Liver (tissue), 3 donors: ENCODE results near the gene SP4.

Source experiments
- GABPA ChIP-seq, 2 donors: IDR thresholded peaks in 1 of 2; conservative IDR thresholded peaks in 1 of 2; 2 replicates each; pipeline ENCODE4 v1.6.1; 2016; ENCODE audit warnings: antibody characterized with exemption in 2 of 2, mild to moderate bottlenecking in 1 of 2, moderate library complexity in 1 of 2
- RAD21 ChIP-seq, 2 donors: IDR thresholded peaks; 2 replicates each; pipeline ENCODE4 v1.6.1; 2016; ENCODE audit warnings: antibody characterized with exemption in 2 of 2, mild to moderate bottlenecking in 2 of 2
- TAF1 ChIP-seq: conservative IDR thresholded peaks from 2 replicates; pipeline ENCODE4 v1.6.1; 2016; ENCODE audit warnings: antibody characterized with exemption, mild to moderate bottlenecking
- YY1 ChIP-seq: IDR thresholded peaks from 2 replicates; pipeline ENCODE4 v1.6.1; 2016; ENCODE audit warnings: antibody characterized with exemption, mild to moderate bottlenecking
- TF ChIP-seq, protein P1 (sequence below): fragments of 150-350 bp; IDR thresholded peaks from 2 replicates; pipeline ENCODE4 v1.5.1; 2017; ENCODE audit warnings: improper control_type of control experiment, low read depth, low read length; ENCODE audit not compliant: missing input control
- TF ChIP-seq, protein P2 (sequence below): IDR thresholded peaks from 2 replicates; pipeline ENCODE4 v1.6.1; 2016; ENCODE audit warnings: antibody characterized with exemption
- TF ChIP-seq, protein P3 (sequence below): IDR thresholded peaks from 2 replicates; pipeline ENCODE4 v1.6.1; 2016; ENCODE audit warnings: antibody characterized with exemption
- donor health status: healthy.
- donor health status: healthy.

DNA sequence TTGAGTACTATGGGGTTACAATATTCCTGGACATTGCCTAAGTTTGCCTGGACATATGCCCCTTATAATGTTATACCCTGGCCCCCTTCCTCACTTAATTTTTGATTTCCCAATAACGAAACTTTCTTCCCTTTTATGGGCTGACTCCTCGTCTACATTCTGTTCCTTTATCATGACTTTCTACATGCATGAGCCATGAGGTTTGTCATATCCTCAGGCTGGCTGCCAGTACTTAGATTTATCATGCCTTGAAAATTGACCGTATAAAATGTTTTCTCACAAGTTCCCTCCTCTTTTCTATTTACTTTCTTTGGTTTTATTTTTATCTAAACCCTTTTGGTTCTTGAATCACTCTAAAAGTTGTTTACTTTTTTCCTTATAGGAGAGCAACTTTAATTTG lies 119.6 kb downstream of the SP4 start:
- TF ChIP-seq GABPA (IDR thresholded peaks at IDR 0.05 in 1 of 2, conservative IDR thresholded peaks at IDR 0.05 in 1 of 2) (no peak), RAD21 (IDR thresholded peaks at IDR 0.05) (no peak), TAF1 (no peak), YY1 (no peak)
- TF ChIP-seq, protein P1, sequence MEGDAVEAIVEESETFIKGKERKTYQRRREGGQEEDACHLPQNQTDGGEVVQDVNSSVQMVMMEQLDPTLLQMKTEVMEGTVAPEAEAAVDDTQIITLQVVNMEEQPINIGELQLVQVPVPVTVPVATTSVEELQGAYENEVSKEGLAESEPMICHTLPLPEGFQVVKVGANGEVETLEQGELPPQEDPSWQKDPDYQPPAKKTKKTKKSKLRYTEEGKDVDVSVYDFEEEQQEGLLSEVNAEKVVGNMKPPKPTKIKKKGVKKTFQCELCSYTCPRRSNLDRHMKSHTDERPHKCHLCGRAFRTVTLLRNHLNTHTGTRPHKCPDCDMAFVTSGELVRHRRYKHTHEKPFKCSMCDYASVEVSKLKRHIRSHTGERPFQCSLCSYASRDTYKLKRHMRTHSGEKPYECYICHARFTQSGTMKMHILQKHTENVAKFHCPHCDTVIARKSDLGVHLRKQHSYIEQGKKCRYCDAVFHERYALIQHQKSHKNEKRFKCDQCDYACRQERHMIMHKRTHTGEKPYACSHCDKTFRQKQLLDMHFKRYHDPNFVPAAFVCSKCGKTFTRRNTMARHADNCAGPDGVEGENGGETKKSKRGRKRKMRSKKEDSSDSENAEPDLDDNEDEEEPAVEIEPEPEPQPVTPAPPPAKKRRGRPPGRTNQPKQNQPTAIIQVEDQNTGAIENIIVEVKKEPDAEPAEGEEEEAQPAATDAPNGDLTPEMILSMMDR: no peak
- TF ChIP-seq, protein P2, sequence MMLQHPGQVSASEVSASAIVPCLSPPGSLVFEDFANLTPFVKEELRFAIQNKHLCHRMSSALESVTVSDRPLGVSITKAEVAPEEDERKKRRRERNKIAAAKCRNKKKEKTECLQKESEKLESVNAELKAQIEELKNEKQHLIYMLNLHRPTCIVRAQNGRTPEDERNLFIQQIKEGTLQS: no peak
- TF ChIP-seq, protein P3, sequence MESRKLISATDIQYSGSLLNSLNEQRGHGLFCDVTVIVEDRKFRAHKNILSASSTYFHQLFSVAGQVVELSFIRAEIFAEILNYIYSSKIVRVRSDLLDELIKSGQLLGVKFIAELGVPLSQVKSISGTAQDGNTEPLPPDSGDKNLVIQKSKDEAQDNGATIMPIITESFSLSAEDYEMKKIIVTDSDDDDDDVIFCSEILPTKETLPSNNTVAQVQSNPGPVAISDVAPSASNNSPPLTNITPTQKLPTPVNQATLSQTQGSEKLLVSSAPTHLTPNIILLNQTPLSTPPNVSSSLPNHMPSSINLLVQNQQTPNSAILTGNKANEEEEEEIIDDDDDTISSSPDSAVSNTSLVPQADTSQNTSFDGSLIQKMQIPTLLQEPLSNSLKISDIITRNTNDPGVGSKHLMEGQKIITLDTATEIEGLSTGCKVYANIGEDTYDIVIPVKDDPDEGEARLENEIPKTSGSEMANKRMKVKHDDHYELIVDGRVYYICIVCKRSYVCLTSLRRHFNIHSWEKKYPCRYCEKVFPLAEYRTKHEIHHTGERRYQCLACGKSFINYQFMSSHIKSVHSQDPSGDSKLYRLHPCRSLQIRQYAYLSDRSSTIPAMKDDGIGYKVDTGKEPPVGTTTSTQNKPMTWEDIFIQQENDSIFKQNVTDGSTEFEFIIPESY: no peak
